Left lung (tissue), 10 donors: ENCODE data around the gene USP35. TPM values are rescaled to one million over a fixed set of nuclear protein-coding genes. Genes with fewer than 3 reads are reported as not detected.
A peak's percentile ranks its signal among the peaks of the same experiment; 100 is the strongest.

ENCODE experiments used
- ATAC-seq: fragments of 200-7000 bp; cut with Tn5 transposase; one replicate; pipeline ENCODE4 v1.9.1; 2020; ENCODE audit warnings: moderate library complexity
- DNase-seq, 4 donors: peaks; one replicate each; pipeline ENCODE4 v3.0.0-alpha.2; 2013 to 2020
- H3K27ac ChIP-seq, 2 donors: fragments of 200-600 bp; sonication (generic) in 1 of 2; one replicate each; pipeline versions ENCODE4 v1.5.0 to v1.8.0; 2020 to 2021
- H3K27me3 ChIP-seq, 2 donors: fragments of 200-600 bp; sonication (generic) in 1 of 2; one replicate each; pipeline versions ENCODE4 v1.5.0 to v1.8.0; 2020 to 2021
- H3K36me3 ChIP-seq, 2 donors: fragments of 200-600 bp; sonication (generic) in 1 of 2; one replicate each; pipeline versions ENCODE4 v1.5.0 to v1.8.0; 2020 to 2021
- H3K4me1 ChIP-seq, 2 donors: fragments of 200-600 bp; one replicate each; pipeline ENCODE4 v1.8.0; 2021
- H3K4me3 ChIP-seq, 2 donors: fragments of 200-600 bp; sonication (generic) in 1 of 2; one replicate each; pipeline versions ENCODE4 v1.5.0 to v1.8.0; 2020 to 2021; ENCODE audit warnings: mild to moderate bottlenecking in 1 of 2
- H3K9me3 ChIP-seq, 2 donors: fragments of 200-600 bp; sonication (generic) in 1 of 2; one replicate each; pipeline versions ENCODE4 v1.5.0 to v1.8.0; 2020 to 2021
- intact Hi-C, 2 donors: fragments of 100-400 bp; cut with DNase I; formaldehyde crosslinking; loops; one replicate each; pipeline versions ENCODE4 v1.11.2 to v1.14.2; 2022
- polyA plus RNA-seq, 6 donors: library from polyadenylated mRNA; unstranded; fragments of 120-200 nt; gene quantifications; one replicate each; pipeline ENCODE4 v1.2.1, GENCODE V29; 2013; ENCODE audit not compliant: insufficient read length in 6 of 6
- total RNA-seq, 2 donors: library from RNA; stranded (reverse); fragmentation: NEBNext Ultra II Directional; extraction: Animal tissue kit (Norgen Biotek cat#: 25700); gene quantifications; one replicate each; pipeline ENCODE4 v1.2.1, GENCODE V29; 2021
- TF ChIP-seq, protein P1 (sequence below), 2 donors: fragments of 200-600 bp; sonication (generic) in 1 of 2; IDR thresholded peaks; one replicate each; pipeline versions ENCODE4 v1.5.0 to v1.8.0; 2021; ENCODE audit warnings: antibody characterized with exemption in 2 of 2
- donor health status: DM: no; HTN: yes; CAD: no.
- donor health status: DM: no; HTN: no; CAD: no.

Gene USP35
- total and polyA plus RNA-seq, 8 donors = 5.8 to 8.2 (median 6.9) TPM

DNA sequence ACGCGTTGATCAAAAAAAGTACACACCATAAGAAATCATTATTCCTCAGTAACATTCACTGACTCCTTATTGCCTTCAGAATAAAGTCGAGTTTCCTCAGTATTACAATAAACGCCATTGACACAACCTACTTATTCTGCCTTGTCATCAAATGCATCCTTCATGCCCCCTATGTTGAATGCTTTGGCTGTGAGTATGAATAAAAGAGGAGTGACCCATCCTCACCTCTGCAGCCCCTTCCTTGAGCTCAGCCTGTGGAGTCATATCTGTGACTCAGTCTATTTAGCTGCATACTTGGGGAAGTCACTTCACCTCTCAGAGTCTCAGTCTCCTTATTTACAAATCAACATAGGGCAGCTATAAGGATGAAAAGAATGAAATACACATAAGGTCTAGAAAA lies 65.1 kb downstream of the USP35 start:
- Histone ChIP-seq H3K4me1 (peaks cover 29 to 36% of the 10 kb centered on the region in 2 donors), H3K9me3 (no peaks in the 10 kb centered on the region), H3K4me3 (no peak overlapping the region), H3K36me3 (peaks cover 0 to 10% of the 10 kb centered on the region in 2 donors), H3K27me3 (no peaks in the 10 kb centered on the region), H3K27ac (no peak overlapping the region)
- DNase-seq (no peak), ATAC-seq (no peak)
- TF ChIP-seq, protein P1, sequence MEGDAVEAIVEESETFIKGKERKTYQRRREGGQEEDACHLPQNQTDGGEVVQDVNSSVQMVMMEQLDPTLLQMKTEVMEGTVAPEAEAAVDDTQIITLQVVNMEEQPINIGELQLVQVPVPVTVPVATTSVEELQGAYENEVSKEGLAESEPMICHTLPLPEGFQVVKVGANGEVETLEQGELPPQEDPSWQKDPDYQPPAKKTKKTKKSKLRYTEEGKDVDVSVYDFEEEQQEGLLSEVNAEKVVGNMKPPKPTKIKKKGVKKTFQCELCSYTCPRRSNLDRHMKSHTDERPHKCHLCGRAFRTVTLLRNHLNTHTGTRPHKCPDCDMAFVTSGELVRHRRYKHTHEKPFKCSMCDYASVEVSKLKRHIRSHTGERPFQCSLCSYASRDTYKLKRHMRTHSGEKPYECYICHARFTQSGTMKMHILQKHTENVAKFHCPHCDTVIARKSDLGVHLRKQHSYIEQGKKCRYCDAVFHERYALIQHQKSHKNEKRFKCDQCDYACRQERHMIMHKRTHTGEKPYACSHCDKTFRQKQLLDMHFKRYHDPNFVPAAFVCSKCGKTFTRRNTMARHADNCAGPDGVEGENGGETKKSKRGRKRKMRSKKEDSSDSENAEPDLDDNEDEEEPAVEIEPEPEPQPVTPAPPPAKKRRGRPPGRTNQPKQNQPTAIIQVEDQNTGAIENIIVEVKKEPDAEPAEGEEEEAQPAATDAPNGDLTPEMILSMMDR (IDR thresholded peaks at IDR 0.05) = no peak
- intact Hi-C loops = no loop called here

DNA sequence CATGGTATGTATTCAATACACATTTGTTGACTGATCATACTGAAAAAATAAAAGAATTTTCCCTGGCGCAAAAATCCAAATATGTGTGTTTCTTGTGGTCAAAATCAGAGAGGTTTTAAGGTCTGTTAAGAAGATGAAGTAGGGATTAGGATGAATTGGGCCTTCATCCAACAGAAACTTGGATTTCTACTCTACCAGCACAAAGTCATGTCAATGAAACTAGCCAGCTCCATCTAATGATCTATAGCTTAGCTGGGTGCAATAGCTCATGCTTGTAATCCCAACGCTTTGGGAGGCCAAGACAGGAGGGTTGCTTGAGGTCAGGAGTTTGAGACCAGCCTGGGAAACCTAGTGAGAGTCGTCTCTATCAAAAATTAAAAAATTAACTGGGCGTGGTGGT lies 65.5 kb downstream of the USP35 start:
- ATAC-seq = no peak
- Histone ChIP-seq H3K27ac (no peak overlapping the region), H3K4me1 (peaks cover 30 to 36% of the 10 kb centered on the region in 2 donors), H3K9me3 (no peaks in the 10 kb centered on the region), H3K27me3 (no peaks in the 10 kb centered on the region), H3K4me3 (no peak overlapping the region), H3K36me3 (peaks cover 0 to 10% of the 10 kb centered on the region in 2 donors)
- TF ChIP-seq, protein P1 (IDR thresholded peaks at IDR 0.05) = no peak
- intact Hi-C loops = no loop called here
- DNase-seq = no peak

DNA sequence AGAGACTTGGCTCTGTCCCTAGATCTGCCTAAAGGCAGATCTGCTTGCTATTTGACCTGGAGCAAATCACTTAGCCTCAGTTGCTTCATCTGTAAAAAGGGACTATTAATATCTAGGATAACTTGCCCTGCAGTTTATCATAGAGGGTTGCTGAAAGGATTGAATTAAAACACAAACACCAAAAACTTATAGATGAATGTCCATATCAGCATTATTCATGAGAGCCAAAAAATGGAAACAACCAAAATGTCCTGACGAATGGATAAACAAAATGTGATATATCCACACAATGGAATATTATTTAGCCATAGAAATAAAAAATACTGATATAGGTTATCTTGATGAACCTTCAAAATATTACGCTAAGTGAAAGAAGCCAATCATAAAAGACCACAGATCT lies 67.2 kb downstream of the USP35 start:
- ATAC-seq (no peak), DNase-seq (no peak)
- Histone ChIP-seq H3K27ac (peak overlapping the region in 1 of 2 donors; percentile 78), H3K9me3 (no peaks in the 10 kb centered on the region), H3K4me3 (no peak overlapping the region), H3K27me3 (no peaks in the 10 kb centered on the region), H3K4me1 (peaks cover 31 to 33% of the 10 kb centered on the region in 2 donors), H3K36me3 (no peaks in the 10 kb centered on the region)
- TF ChIP-seq, protein P1 (IDR thresholded peaks at IDR 0.05) = no peak
- intact Hi-C loops = no loop called here

DNA sequence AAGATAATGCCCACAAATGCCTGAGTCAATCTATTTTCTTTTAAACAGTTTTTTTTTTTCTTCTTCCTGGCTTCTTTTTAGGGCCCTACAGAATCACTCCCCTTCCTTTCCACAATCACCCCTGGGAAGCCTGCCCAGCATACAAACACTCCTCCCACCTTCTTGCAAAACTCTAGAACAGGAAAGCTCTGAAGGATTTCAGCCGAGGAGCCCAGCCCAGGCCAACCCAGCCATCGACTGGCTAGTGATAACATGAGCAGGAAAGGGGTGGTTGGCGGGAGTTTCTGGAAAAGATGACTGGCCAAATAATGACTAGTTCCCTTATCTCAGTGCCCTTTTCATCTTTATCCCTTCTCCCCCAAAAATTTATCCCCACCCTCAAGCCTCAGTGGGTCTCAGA lies 68.2 kb downstream of the USP35 start:
- peak overlapping the region; percentile 50 to 78 for H3K27ac ChIP-seq
- peak in 3 of 4 donors; percentile 76 to 90 (median 82) for DNase-seq
- no peak overlapping the region for H3K4me3 ChIP-seq
- ATAC-seq = peak; percentile 97
- H3K9me3 ChIP-seq = no peaks in the 10 kb centered on the region
- H3K4me1 ChIP-seq = peaks cover 24 to 26% of the 10 kb centered on the region in 2 donors
- TF ChIP-seq, protein P1 (IDR thresholded peaks at IDR 0.05) = no peak
- H3K36me3 ChIP-seq = no peaks in the 10 kb centered on the region
- intact Hi-C loops = no loop called here
- no peaks in the 10 kb centered on the region for H3K27me3 ChIP-seq

DNA sequence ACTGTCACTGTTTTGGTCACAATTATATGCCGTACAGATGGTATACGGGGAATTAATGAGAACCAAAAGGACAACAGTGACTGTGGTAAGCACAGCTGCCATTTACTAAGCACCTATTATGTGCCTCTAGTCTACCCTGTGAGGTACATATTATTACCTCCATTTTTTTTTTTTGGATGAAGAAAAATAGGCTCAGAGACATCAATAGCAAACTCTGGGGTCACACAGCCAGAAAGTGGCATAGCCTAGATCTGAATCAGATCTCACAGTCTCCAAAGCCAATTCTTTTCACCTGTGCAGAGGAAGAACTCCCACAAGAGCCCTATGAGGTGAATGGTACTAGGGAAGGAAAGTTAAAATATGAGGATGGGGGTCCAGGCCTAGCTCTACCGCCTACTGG lies 68.9 kb downstream of the USP35 start:
- intact Hi-C loops = no loop called here
- H3K27ac ChIP-seq = peak overlapping the region; percentile 50 to 78

More for the DNA sequence above, 68.9 kb downstream of the USP35 start:
- DNase-seq (no peak), ATAC-seq (no peak)
- Histone ChIP-seq H3K27me3 (no peaks in the 10 kb centered on the region), H3K9me3 (no peaks in the 10 kb centered on the region), H3K4me3 (no peak overlapping the region), H3K36me3 (no peaks in the 10 kb centered on the region), H3K4me1 (peaks cover 24% of the 10 kb centered on the region in 2 donors)
- TF ChIP-seq, protein P1 (IDR thresholded peaks at IDR 0.05) = no peak
